Measurements from ENCODE around the gene INSIG2. TPM values are rescaled to one million over a fixed set of nuclear protein-coding genes. Genes with fewer than 3 reads are reported as not detected.
A peak's percentile ranks its signal among the peaks of the same experiment; 100 is the strongest.

Gene INSIG2
- 10 to 100 TPM; 12.8 to 47.0 TPM for total RNA-seq

GRCh38 chr2:118088051-118089024, at the start of gene INSIG2:
Gene INSIG2 (plus strand): TSS chr2:118088471. CDS start chr2:118096557, 8,086 bp downstream.
- intact Hi-C loops (cut with DNase I): no loop called here
- Histone ChIP-seq H3K9me3 (no peaks in the 10 kb centered on the region), H3K36me3 (no peaks in the 10 kb centered on the region), H3K27me3 (no peaks in the 10 kb centered on the region), H3K27ac (peak within 1 kb of the TSS; percentile 38), H3K4me1 (no peaks in the 10 kb centered on the region), H3K4me3 (peak within 1 kb of the TSS; percentile 89), H3K9ac (ENCODE audit: low read depth in 2 of 2, low read length in 2 of 2) (peak within 1 kb of the TSS; percentile 86 to 94)
- TF ChIP-seq CTCF (IDR thresholded peaks at IDR 0.05): no peak
- DNase-seq: peak; percentile 97

GRCh38 chr2:118040891-118041290, 47.4 kb upstream of the INSIG2 start:
- no peaks in the 10 kb centered on the region for H3K27me3 ChIP-seq

GRCh38 chr2:118044103-118044716, 44.1 kb upstream of the INSIG2 start:
- H3K9ac ChIP-seq (ENCODE audit: low read depth in 2 of 2, low read length in 2 of 2): no peak overlapping the region
- H3K36me3 ChIP-seq: no peaks in the 10 kb centered on the region
- no peaks in the 10 kb centered on the region for H3K4me1 ChIP-seq
- no peak overlapping the region for H3K4me3 ChIP-seq
- intact Hi-C loops (cut with DNase I): loop anchor here (10.0 kb wide), 1 partner anchor 181 kb away; no protein-coding TSS in a partner anchor
- H3K9me3 ChIP-seq: no peaks in the 10 kb centered on the region
- TF ChIP-seq CTCF (IDR thresholded peaks at IDR 0.05): no peak
- no peak for DNase-seq
- no peak overlapping the region for H3K27ac ChIP-seq
- no peaks in the 10 kb centered on the region for H3K27me3 ChIP-seq

More at GRCh38 chr2:118040891-118041290, 47.4 kb upstream of the INSIG2 start:
- Histone ChIP-seq H3K4me1 (no peaks in the 10 kb centered on the region), H3K36me3 (no peaks in the 10 kb centered on the region), H3K27ac (no peak overlapping the region), H3K4me3 (no peak overlapping the region), H3K9ac (ENCODE audit: low read depth in 2 of 2, low read length in 2 of 2) (no peak overlapping the region), H3K9me3 (no peaks in the 10 kb centered on the region)
- intact Hi-C loops (cut with DNase I): loop anchor here (10.0 kb wide), 1 partner anchor 184 kb away; no protein-coding TSS in a partner anchor
- TF ChIP-seq CTCF (IDR thresholded peaks at IDR 0.05): no peak
- no peak for DNase-seq

- Histone ChIP-seq H3K4me3 (no peak overlapping the region), H3K27me3 (no peaks in the 10 kb centered on the region), H3K4me1 (no peaks in the 10 kb centered on the region), H3K9ac (ENCODE audit: low read depth in 2 of 2, low read length in 2 of 2) (no peak overlapping the region), H3K27ac (no peak overlapping the region), H3K36me3 (no peaks in the 10 kb centered on the region), H3K9me3 (no peaks in the 10 kb centered on the region)
- TF ChIP-seq CTCF (IDR thresholded peaks at IDR 0.05): no peak
- intact Hi-C loops (cut with DNase I): loop anchor here (5.0 to 10.0 kb wide), 2 partner anchors 180 to 807 kb away; no protein-coding TSS in a partner anchor
- no peak for DNase-seq
These were observed 43.4 kb upstream of the INSIG2 start for GRCh38 chr2:118044854-118045253.

GRCh38 chr2:118045286-118045685, 43.0 kb upstream of the INSIG2 start:
- TF ChIP-seq CTCF (IDR thresholded peaks at IDR 0.05): no peak
- H3K4me3 ChIP-seq: no peak overlapping the region
- no peaks in the 10 kb centered on the region for H3K36me3 ChIP-seq
- no peak for DNase-seq
- intact Hi-C loops (cut with DNase I): loop anchor here (5.0 to 10.0 kb wide), 2 partner anchors 180 to 807 kb away; no protein-coding TSS in a partner anchor
- no peak overlapping the region for H3K27ac ChIP-seq
- no peaks in the 10 kb centered on the region for H3K4me1 ChIP-seq
- no peaks in the 10 kb centered on the region for H3K9me3 ChIP-seq
- H3K9ac ChIP-seq (ENCODE audit: low read depth in 2 of 2, low read length in 2 of 2): no peak overlapping the region
- H3K27me3 ChIP-seq: no peaks in the 10 kb centered on the region

All from colonic mucosa (tissue), 4 donors.